MM.1S (cell line): ENCODE results near the gene SCAF4.

Experiments
- DNase-seq: peaks from one replicate; pipeline ENCODE4 v3.0.0-alpha.2; 2015
- H2AFZ ChIP-seq: fragments of 300-600 bp; sonication (generic); 2 replicates; pipeline ENCODE4 v1.6.0; 2016; ENCODE audit warnings: antibody characterized with exemption, low read length
- H3F3A ChIP-seq: fragments of 300-600 bp; sonication (generic); 2 replicates; pipeline ENCODE4 v1.6.1; 2016; ENCODE audit warnings: mild to moderate bottlenecking, antibody characterized with exemption, low read length, moderate library complexity, mixed read lengths; ENCODE audit not compliant: insufficient read depth
- H3K27ac ChIP-seq: fragments of 300-600 bp; sonication (generic); 2 replicates; pipeline ENCODE4 v1.5.1; 2016; ENCODE audit warnings: mild to moderate bottlenecking, low read length
- H3K27me3 ChIP-seq: fragments of 300-600 bp; sonication (generic); replicated peaks from 2 replicates; pipeline ENCODE4 v1.6.0; 2016; ENCODE audit warnings: low read length; ENCODE audit not compliant: insufficient read depth
- H3K36me3 ChIP-seq: fragments of 300-600 bp; sonication (generic); replicated peaks from 2 replicates; pipeline ENCODE4 v1.6.1; 2016; ENCODE audit warnings: mild to moderate bottlenecking, low read length, mixed read lengths; ENCODE audit not compliant: insufficient read depth
- H3K4me1 ChIP-seq: fragments of 300-600 bp; sonication (generic); 2 replicates; pipeline ENCODE4 v1.6.1; 2016; ENCODE audit warnings: low read length, mixed read lengths
- H3K4me2 ChIP-seq: fragments of 300-600 bp; sonication (generic); 2 replicates; pipeline ENCODE4 v1.6.0; 2016; ENCODE audit warnings: low read depth, low read length
- H3K4me3 ChIP-seq: fragments of 300-600 bp; sonication (generic); 2 replicates; pipeline ENCODE4 v1.5.1; 2016; ENCODE audit warnings: low read length, mixed read lengths
- H3K79me2 ChIP-seq: fragments of 300-600 bp; sonication (generic); 2 replicates; pipeline ENCODE4 v1.6.1; 2016; ENCODE audit warnings: mixed run types, low read length, mixed read lengths
- H3K9ac ChIP-seq: fragments of 300-600 bp; sonication (generic); 2 replicates; pipeline ENCODE4 v1.6.1; 2016; ENCODE audit warnings: low read length, mixed read lengths
- H3K9me2 ChIP-seq: fragments of 300-600 bp; sonication (generic); replicated peaks from 2 replicates; pipeline ENCODE4 v1.6.1; 2016; ENCODE audit warnings: mild to moderate bottlenecking, low read length, mixed read lengths; ENCODE audit not compliant: insufficient read depth
- H3K9me3 ChIP-seq: fragments of 300-600 bp; sonication (generic); replicated peaks from 2 replicates; pipeline ENCODE4 v1.6.1; 2016; ENCODE audit warnings: mild to moderate bottlenecking, low read length, mixed read lengths; ENCODE audit not compliant: insufficient read depth
- H4K20me1 ChIP-seq: fragments of 300-600 bp; sonication (generic); 2 replicates; pipeline ENCODE4 v1.6.1; 2016; ENCODE audit warnings: mild to moderate bottlenecking, low read length, moderate library complexity, mixed read lengths; ENCODE audit not compliant: insufficient read depth
- EZH2 ChIP-seq: fragments of 300-600 bp; sonication (generic); optimal IDR thresholded peaks from 2 replicates; pipeline ENCODE3; 2017; ENCODE audit warnings: low read depth, mild to moderate bottlenecking, antibody characterized with exemption, low read length, mixed read lengths
- EZH2phosphoT487 ChIP-seq: fragments of 300-600 bp; sonication (generic); IDR thresholded peaks from 2 replicates; pipeline ENCODE4 v1.6.1; 2018; ENCODE audit warnings: antibody characterized with exemption, low read length
- TF ChIP-seq, protein P1 (sequence below): fragments of 300-600 bp; sonication (generic); IDR thresholded peaks from 2 replicates; pipeline ENCODE4 v1.5.1; 2016; ENCODE audit warnings: antibody characterized with exemption, low read length, mixed read lengths

Gene SCAF4

DNA sequence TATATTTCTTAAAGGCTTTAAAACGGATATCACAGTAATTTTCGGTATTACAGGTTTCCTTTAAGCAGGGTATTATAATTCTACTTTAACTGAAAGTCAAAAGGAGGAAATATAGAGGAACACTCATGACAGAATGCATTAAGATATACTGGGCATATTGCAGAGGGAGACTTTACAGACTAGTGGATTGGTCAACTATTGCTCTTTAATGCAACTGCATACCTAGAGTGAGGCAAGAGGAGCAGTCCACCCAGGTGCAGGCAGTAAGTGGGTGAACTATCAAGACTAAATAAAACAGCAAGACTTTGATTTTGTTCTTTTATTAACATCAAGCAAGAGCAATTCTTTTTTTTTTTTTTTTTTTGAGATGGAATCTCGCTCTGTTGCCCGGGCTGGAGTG, 10.5 kb downstream of the SCAF4 start:
- no peaks in the 10 kb centered on the region for H3K9me2 ChIP-seq
- H3K9ac ChIP-seq: no peak overlapping the region
- H3K79me2 ChIP-seq: peaks cover 97% of the 10 kb centered on the region
- no peaks in the 10 kb centered on the region for H3K9me3 ChIP-seq
- H4K20me1 ChIP-seq: peaks cover 90% of the 10 kb centered on the region
- TF ChIP-seq, protein P1, sequence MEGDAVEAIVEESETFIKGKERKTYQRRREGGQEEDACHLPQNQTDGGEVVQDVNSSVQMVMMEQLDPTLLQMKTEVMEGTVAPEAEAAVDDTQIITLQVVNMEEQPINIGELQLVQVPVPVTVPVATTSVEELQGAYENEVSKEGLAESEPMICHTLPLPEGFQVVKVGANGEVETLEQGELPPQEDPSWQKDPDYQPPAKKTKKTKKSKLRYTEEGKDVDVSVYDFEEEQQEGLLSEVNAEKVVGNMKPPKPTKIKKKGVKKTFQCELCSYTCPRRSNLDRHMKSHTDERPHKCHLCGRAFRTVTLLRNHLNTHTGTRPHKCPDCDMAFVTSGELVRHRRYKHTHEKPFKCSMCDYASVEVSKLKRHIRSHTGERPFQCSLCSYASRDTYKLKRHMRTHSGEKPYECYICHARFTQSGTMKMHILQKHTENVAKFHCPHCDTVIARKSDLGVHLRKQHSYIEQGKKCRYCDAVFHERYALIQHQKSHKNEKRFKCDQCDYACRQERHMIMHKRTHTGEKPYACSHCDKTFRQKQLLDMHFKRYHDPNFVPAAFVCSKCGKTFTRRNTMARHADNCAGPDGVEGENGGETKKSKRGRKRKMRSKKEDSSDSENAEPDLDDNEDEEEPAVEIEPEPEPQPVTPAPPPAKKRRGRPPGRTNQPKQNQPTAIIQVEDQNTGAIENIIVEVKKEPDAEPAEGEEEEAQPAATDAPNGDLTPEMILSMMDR: no peak
- TF ChIP-seq EZH2 (no peak), EZH2phosphoT487 (no peak)
- no peaks in the 10 kb centered on the region for H3F3A ChIP-seq
- DNase-seq: no peak
- H3K27me3 ChIP-seq: no peaks in the 10 kb centered on the region
- no peaks in the 10 kb centered on the region for H3K36me3 ChIP-seq
- H3K4me2 ChIP-seq: no peak overlapping the region
- H3K4me1 ChIP-seq: no peaks in the 10 kb centered on the region
- H3K4me3 ChIP-seq: no peak overlapping the region
- no peak overlapping the region for H2AFZ ChIP-seq
- no peak overlapping the region for H3K27ac ChIP-seq

DNA sequence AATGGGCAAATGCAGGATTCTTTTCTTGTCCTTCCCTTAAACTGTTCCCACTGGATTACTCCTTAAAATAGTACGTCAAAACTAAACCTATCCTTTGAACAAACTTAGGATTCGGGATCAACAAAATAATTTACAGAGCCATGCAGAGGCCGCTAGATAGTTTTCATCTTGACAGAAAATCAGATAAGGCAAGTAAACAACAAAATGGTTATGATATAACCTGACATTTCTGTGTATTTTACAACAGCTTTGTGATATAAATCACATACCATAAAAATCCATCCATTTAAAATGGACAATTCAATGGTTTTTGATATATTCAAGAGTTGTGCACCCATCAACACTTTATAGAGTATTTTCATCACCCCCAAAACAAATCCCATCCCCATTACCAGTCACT, 11.2 kb downstream of the SCAF4 start:
- Histone ChIP-seq H3K4me1 (no peaks in the 10 kb centered on the region), H3K36me3 (no peaks in the 10 kb centered on the region), H3K4me2 (no peak overlapping the region), H4K20me1 (peaks cover 93% of the 10 kb centered on the region), H3K79me2 (peaks cover 98% of the 10 kb centered on the region), H3K9me2 (no peaks in the 10 kb centered on the region), H3K27ac (no peak overlapping the region), H3F3A (no peaks in the 10 kb centered on the region), H2AFZ (no peak overlapping the region), H3K27me3 (no peaks in the 10 kb centered on the region), H3K9ac (no peak overlapping the region), H3K4me3 (no peak overlapping the region), H3K9me3 (no peaks in the 10 kb centered on the region)
- TF ChIP-seq EZH2: no peak
- no peak for TF ChIP-seq EZH2phosphoT487
- TF ChIP-seq, protein P1: no peak
- DNase-seq: no peak

DNA sequence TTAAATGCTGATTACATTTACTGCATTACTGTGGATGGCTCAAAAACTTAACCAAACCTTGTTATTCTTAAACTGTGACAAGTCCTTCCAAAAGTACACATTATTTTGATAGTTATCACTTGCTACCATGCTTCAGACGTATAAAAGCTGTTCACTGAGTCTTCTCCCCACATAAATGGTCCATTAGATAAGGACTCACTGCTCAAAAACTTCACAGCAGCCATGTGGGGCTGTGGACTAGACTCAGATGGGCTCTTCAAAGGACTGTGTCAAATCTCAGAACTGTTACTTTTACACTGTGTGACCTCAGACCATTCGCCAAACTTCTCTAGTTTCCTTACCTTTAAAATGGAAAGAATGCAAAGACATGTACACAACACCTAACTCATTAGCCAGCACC, 11.6 kb downstream of the SCAF4 start:
- H4K20me1 ChIP-seq: peaks cover 94% of the 10 kb centered on the region
- no peak for TF ChIP-seq EZH2
- TF ChIP-seq, protein P1: no peak
- no peak for TF ChIP-seq EZH2phosphoT487
- H3K4me2 ChIP-seq: no peak overlapping the region

More for the DNA sequence above, 11.6 kb downstream of the SCAF4 start:
- Histone ChIP-seq H2AFZ (no peak overlapping the region), H3K4me3 (no peak overlapping the region), H3K9ac (no peak overlapping the region), H3K27me3 (no peaks in the 10 kb centered on the region), H3K4me1 (no peaks in the 10 kb centered on the region), H3K79me2 (peaks cover 98% of the 10 kb centered on the region), H3K9me2 (no peaks in the 10 kb centered on the region), H3K36me3 (no peaks in the 10 kb centered on the region), H3K9me3 (no peaks in the 10 kb centered on the region), H3F3A (no peaks in the 10 kb centered on the region), H3K27ac (no peak overlapping the region)
- DNase-seq: no peak
